ENCODE results near the gene ZNF653. TPM values are rescaled to one million over a fixed set of nuclear protein-coding genes. Genes with fewer than 3 reads are reported as not detected.

The ZNF653 gene
- total RNA-seq, 1 experiment from 2014 or later: 14.2 TPM

DNA sequence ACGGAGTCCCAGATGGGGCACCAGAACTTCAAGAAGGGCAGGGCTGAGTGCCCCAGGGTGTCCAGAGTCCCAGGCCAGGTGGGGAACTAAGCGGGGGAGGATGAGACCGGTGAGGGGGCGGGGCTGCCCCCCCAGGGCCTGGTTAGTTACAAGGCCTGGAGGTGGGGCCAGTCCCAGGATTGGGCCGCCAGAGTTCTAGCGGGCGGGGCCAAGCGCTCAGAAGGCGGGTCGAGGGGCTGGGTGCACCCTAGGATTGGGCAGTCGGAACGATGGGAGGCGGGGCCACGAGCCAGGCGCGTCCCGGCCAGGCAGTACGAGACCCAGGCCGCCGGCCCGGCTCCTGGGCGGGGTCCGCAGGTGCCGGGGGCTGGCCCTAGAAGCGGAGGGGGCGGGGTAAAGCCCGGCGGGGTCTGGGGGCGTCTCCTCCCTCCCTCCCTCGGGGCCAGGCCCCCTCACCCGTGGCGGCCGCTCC lies 571 bp downstream of the ZNF653 start:
- Histone ChIP-seq H3K9me2 (replicated peaks; ENCODE audit: low read length) (no peaks in the 10 kb centered on the region), H3F3A (ENCODE audit: low read length, unreplicated experiment) (no peaks in the 10 kb centered on the region), H2AFZ (ENCODE audit: low read length) (peak overlapping the region; percentile 72), H3K36me3 (ENCODE audit: low read depth, low read length) (no peaks in the 10 kb centered on the region), H4K20me1 (ENCODE audit: low read length) (no peaks in the 10 kb centered on the region), H3K9ac (ENCODE audit: low read length) (peak overlapping the region; percentile 80), H3K27ac (ENCODE audit: low read length) (peak overlapping the region; percentile 65), H3K4me1 (ENCODE audit: insufficient read depth, low read length) (peaks cover 15% of the 10 kb centered on the region), H3K79me2 (ENCODE audit: low read length) (peaks cover 4% of the 10 kb centered on the region; the same call in 1 of the 2 replicates), H3K27me3 (ENCODE audit: low read length) (no peaks in the 10 kb centered on the region), H3K4me3 (ENCODE audit: low read length) (peak overlapping the region; percentile 84), H3K9me3 (ENCODE audit: low read length) (no peaks in the 10 kb centered on the region), H3K4me2 (ENCODE audit: low read length) (peak overlapping the region; percentile 98)
- ChIA-PET CTCF (no interaction called here), POLR2A (ENCODE audit: unreplicated experiment) (interaction anchor here (0.6 kb wide), 2 partner anchors 80 to 159 kb away, joined by 5 to 8 read pairs; partner anchors contain the start of gene TMEM205)
- DNase-seq (peak; percentile 99), ATAC-seq (peak; percentile 96)
- TF ChIP-seq, protein P1, sequence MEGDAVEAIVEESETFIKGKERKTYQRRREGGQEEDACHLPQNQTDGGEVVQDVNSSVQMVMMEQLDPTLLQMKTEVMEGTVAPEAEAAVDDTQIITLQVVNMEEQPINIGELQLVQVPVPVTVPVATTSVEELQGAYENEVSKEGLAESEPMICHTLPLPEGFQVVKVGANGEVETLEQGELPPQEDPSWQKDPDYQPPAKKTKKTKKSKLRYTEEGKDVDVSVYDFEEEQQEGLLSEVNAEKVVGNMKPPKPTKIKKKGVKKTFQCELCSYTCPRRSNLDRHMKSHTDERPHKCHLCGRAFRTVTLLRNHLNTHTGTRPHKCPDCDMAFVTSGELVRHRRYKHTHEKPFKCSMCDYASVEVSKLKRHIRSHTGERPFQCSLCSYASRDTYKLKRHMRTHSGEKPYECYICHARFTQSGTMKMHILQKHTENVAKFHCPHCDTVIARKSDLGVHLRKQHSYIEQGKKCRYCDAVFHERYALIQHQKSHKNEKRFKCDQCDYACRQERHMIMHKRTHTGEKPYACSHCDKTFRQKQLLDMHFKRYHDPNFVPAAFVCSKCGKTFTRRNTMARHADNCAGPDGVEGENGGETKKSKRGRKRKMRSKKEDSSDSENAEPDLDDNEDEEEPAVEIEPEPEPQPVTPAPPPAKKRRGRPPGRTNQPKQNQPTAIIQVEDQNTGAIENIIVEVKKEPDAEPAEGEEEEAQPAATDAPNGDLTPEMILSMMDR (conservative IDR thresholded peaks at IDR 0.05; ENCODE audit: low read depth, low read length): no peak
- no peak for TF ChIP-seq EZH2phosphoT487 (IDR thresholded peaks at IDR 0.05; ENCODE audit: borderline replicate concordance, low read length)
- no peak for TF ChIP-seq EZH2 (IDR thresholded peaks at IDR 0.05; ENCODE audit: low read length, unreplicated experiment)
- intact Hi-C loops (cut with micrococcal nuclease): loop anchor here (1.0 to 2.0 kb wide), 3 partner anchors 24 to 70 kb away; partner anchors contain the start of genes ECSIT, ELOF1, ODAD3 and PRKCSH
- no TSS peak for BruUV-seq (replicated peaks)

DNA sequence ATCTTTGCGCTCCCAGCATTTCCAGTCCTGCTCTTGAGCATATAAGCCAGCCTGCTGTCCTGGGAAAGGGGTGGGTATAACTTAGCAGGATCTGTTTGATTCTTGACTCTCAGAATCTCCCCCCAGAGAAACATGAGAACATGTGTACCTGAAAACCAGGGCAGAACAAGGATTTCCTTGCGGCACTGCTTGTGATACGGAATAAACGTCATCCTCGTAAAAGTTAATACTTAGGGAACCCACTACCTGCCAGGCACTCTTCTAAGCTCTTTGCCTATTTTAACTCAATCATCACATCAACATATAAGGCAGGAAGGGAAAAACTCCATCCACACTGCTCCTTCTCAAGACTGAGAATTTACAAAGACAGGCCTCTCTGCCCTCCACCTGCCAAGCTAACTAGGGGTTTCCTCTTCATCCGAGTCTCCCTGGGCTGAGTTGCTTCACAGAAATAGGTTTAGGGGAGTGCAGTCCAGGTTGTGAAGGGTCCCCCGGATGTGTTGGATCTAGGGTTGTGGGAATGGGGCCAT lies 1.1 kb downstream of the ZNF653 start:
- BruUV-seq (replicated peaks): TSS peak; percentile 52
- Histone ChIP-seq H3K27me3 (ENCODE audit: low read length) (no peaks in the 10 kb centered on the region), H3K27ac (ENCODE audit: low read length) (peak overlapping the region; percentile 10; the same call in 1 of the 2 replicates), H3K79me2 (ENCODE audit: low read length) (peaks cover 4% of the 10 kb centered on the region; the same call in 1 of the 2 replicates), H3K9me2 (replicated peaks; ENCODE audit: low read length) (no peaks in the 10 kb centered on the region), H3K9ac (ENCODE audit: low read length) (peak overlapping the region; percentile 52), H2AFZ (ENCODE audit: low read length) (peak overlapping the region; percentile 72), H4K20me1 (ENCODE audit: low read length) (no peaks in the 10 kb centered on the region), H3K4me3 (ENCODE audit: low read length) (peak overlapping the region; percentile 84), H3K36me3 (ENCODE audit: low read depth, low read length) (no peaks in the 10 kb centered on the region), H3K9me3 (ENCODE audit: low read length) (no peaks in the 10 kb centered on the region), H3K4me1 (ENCODE audit: insufficient read depth, low read length) (peaks cover 15% of the 10 kb centered on the region), H3K4me2 (ENCODE audit: low read length) (peak overlapping the region; percentile 98), H3F3A (ENCODE audit: low read length, unreplicated experiment) (no peaks in the 10 kb centered on the region)
- DNase-seq: peak; percentile 36
- peak; percentile 1 for ATAC-seq
- TF ChIP-seq, protein P1 (conservative IDR thresholded peaks at IDR 0.05; ENCODE audit: low read depth, low read length): no peak
- CTCF ChIA-PET: no interaction called here
- POLR2A ChIA-PET (ENCODE audit: unreplicated experiment): no interaction called here
- intact Hi-C loops (cut with micrococcal nuclease): loop anchor here (1.0 to 2.0 kb wide), 3 partner anchors 24 to 69 kb away; partner anchors contain the start of genes ECSIT, ELOF1, ODAD3 and PRKCSH

DNA sequence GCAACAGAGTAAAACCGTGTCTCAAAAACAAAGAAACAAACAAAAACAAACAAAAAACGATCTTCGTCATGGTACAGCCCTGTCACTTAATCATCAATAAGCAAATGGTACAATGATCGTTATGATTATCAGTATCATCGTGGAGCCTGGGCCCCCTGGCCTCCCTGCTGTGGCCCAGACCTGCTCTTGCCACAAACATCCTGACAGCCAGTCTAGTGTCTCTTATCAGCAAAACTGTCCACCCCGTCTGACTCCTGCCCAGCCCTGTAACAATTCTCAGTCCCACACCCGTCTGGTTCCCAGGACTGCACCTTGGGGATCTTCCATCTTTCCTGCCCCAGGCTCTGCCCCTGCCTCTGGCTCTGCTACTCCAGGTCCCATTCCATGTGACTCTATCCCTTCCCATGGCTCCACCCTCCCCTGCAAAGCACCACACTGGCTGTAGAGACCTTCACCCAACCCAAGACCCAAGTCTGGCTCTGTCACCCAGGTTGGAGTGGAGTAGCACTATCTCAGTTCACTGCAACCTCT lies 5.7 kb downstream of the ZNF653 start:
- intact Hi-C loops (cut with micrococcal nuclease): loop anchor here (5.0 kb wide), 1 partner anchor 87 kb away; no protein-coding TSS in a partner anchor
- POLR2A ChIA-PET (ENCODE audit: unreplicated experiment): no interaction called here

More for the DNA sequence above, 5.7 kb downstream of the ZNF653 start:
- Histone ChIP-seq H3K4me2 (ENCODE audit: low read length) (no peak overlapping the region), H3K27ac (ENCODE audit: low read length) (no peak overlapping the region), H3F3A (ENCODE audit: low read length, unreplicated experiment) (no peaks in the 10 kb centered on the region), H3K27me3 (ENCODE audit: low read length) (no peaks in the 10 kb centered on the region), H4K20me1 (ENCODE audit: low read length) (no peaks in the 10 kb centered on the region), H3K9me3 (ENCODE audit: low read length) (no peaks in the 10 kb centered on the region), H3K4me3 (ENCODE audit: low read length) (no peak overlapping the region), H2AFZ (ENCODE audit: low read length) (no peak overlapping the region), H3K9me2 (replicated peaks; ENCODE audit: low read length) (no peaks in the 10 kb centered on the region), H3K4me1 (ENCODE audit: insufficient read depth, low read length) (peaks cover 7% of the 10 kb centered on the region), H3K36me3 (ENCODE audit: low read depth, low read length) (no peaks in the 10 kb centered on the region), H3K79me2 (ENCODE audit: low read length) (peaks cover 4% of the 10 kb centered on the region; the same call in 1 of the 2 replicates), H3K9ac (ENCODE audit: low read length) (no peak overlapping the region)
- TF ChIP-seq EZH2phosphoT487 (IDR thresholded peaks at IDR 0.05; ENCODE audit: borderline replicate concordance, low read length): no peak
- no peak for TF ChIP-seq EZH2 (IDR thresholded peaks at IDR 0.05; ENCODE audit: low read length, unreplicated experiment)
- TF ChIP-seq, protein P1 (conservative IDR thresholded peaks at IDR 0.05; ENCODE audit: low read depth, low read length): no peak
- CTCF ChIA-PET: interaction anchor here (0.5 kb wide), 1 partner anchor 14 kb away, joined by 4 read pairs; no protein-coding TSS in a partner anchor
- DNase-seq: no peak
- no TSS peak for BruUV-seq (replicated peaks)
- ATAC-seq: no peak
